Calu3 (cell line): ENCODE data around the gene TYRP1. TPM values are rescaled to one million over a fixed set of nuclear protein-coding genes. Genes with fewer than 3 reads are reported as not detected.

ENCODE experiments used
- BruUV-seq: library from RNA; stranded (reverse); fragments of 400-500 nt; replicated peaks from 2 replicates; lab custom pipeline; 2021; lab: Mats Ljungman, UMichigan
- CTCF ChIA-PET: fragments of 300-600 bp; sonication (Branson Sonifier 250); formaldehyde crosslinking; loops from one replicate; lab custom pipeline; 2022; ENCODE audit warnings: antibody characterized with exemption; lab: Charles Lee
- DNase-seq: peaks from one replicate; pipeline ENCODE4 v3.0.0; 2022
- H3K27ac Mint-ChIP-seq: one replicate; pipeline ENCODE4 v1.8.0; 2022; ENCODE audit warnings: mixed read lengths; ENCODE audit not compliant: unreplicated experiment
- H3K27me3 Mint-ChIP-seq: one replicate; pipeline ENCODE4 v1.8.0; 2022; ENCODE audit warnings: mixed read lengths; ENCODE audit not compliant: unreplicated experiment
- H3K36me3 Mint-ChIP-seq: one replicate; pipeline ENCODE4 v1.8.0; 2022; ENCODE audit warnings: mild to moderate bottlenecking, moderate library complexity, mixed read lengths; ENCODE audit not compliant: insufficient read depth, unreplicated experiment
- H3K4me1 Mint-ChIP-seq: one replicate; pipeline ENCODE4 v1.8.0; 2022; ENCODE audit warnings: mild to moderate bottlenecking, low read depth, mixed read lengths; ENCODE audit not compliant: unreplicated experiment
- H3K4me3 Mint-ChIP-seq: one replicate; pipeline ENCODE4 v1.8.0; 2022; ENCODE audit warnings: mild to moderate bottlenecking, low read depth, moderate library complexity, mixed read lengths; ENCODE audit not compliant: unreplicated experiment
- H3K9me3 Mint-ChIP-seq: one replicate; pipeline ENCODE4 v1.8.0; 2022; ENCODE audit warnings: low read depth, mixed read lengths; ENCODE audit not compliant: unreplicated experiment
- CTCF ChIP-seq: fragments of 200-600 bp; IDR thresholded peaks from one replicate; pipeline ENCODE4 v1.8.0; 2022; ENCODE audit warnings: antibody characterized with exemption; ENCODE audit not compliant: unreplicated experiment
- intact Hi-C: fragments of 100-400 bp; cut with micrococcal nuclease; formaldehyde crosslinking; loops from one replicate; pipeline ENCODE4 v1.10.0; 2022; ENCODE audit not compliant: unreplicated experiment
- total RNA-seq: library from RNA; stranded (reverse); gene quantifications from 2 replicates; pipeline ENCODE4 v1.2.3, GENCODE V29; 2022

TYRP1 gene
- total RNA-seq, 1 experiment from 2014 or later, result not detected

- TF ChIP-seq CTCF, result no peak
- DNase-seq, result no peak
- CTCF ChIA-PET, result no interaction called here
- peaks cover 2% of the 10 kb centered on the region for H3K9me3 Mint-ChIP-seq
- no peak overlapping the region for H3K27ac Mint-ChIP-seq
- intact Hi-C loops, result no loop called here
- H3K27me3 Mint-ChIP-seq, result no peaks in the 10 kb centered on the region
- H3K36me3 Mint-ChIP-seq, result no peaks in the 10 kb centered on the region
- BruUV-seq, result no TSS peak
- H3K4me3 Mint-ChIP-seq, result no peak overlapping the region
- H3K4me1 Mint-ChIP-seq, result no peaks in the 10 kb centered on the region
These were observed 34.5 kb upstream of the TYRP1 start for GRCh38 chr9:12658531-12659209.

GRCh38 chr9:12659220-12659619 lies 34.0 kb upstream of the TYRP1 start:
- Mint-ChIP-seq H3K36me3 (no peaks in the 10 kb centered on the region), H3K4me1 (no peaks in the 10 kb centered on the region), H3K9me3 (peaks cover 2% of the 10 kb centered on the region), H3K4me3 (no peak overlapping the region), H3K27ac (no peak overlapping the region), H3K27me3 (no peaks in the 10 kb centered on the region)
- no TSS peak for BruUV-seq
- TF ChIP-seq CTCF, result no peak
- CTCF ChIA-PET, result no interaction called here
- intact Hi-C loops, result no loop called here
- no peak for DNase-seq

- Mint-ChIP-seq H3K4me1 (no peaks in the 10 kb centered on the region), H3K9me3 (no peaks in the 10 kb centered on the region), H3K4me3 (no peak overlapping the region), H3K27ac (no peak overlapping the region), H3K36me3 (no peaks in the 10 kb centered on the region), H3K27me3 (no peaks in the 10 kb centered on the region)
- intact Hi-C loops, result no loop called here
- CTCF ChIA-PET, result no interaction called here
- DNase-seq, result no peak
- no peak for TF ChIP-seq CTCF
- BruUV-seq, result no TSS peak
These were observed 26.4 kb upstream of the TYRP1 start for GRCh38 chr9:12666813-12667212.

- DNase-seq, result no peak
- BruUV-seq, result no TSS peak
- TF ChIP-seq CTCF, result no peak
- H3K27ac Mint-ChIP-seq, result no peak overlapping the region
- intact Hi-C loops, result no loop called here
- CTCF ChIA-PET, result no interaction called here
- no peaks in the 10 kb centered on the region for H3K4me1 Mint-ChIP-seq
- H3K36me3 Mint-ChIP-seq, result no peaks in the 10 kb centered on the region
- H3K9me3 Mint-ChIP-seq, result no peaks in the 10 kb centered on the region
- H3K4me3 Mint-ChIP-seq, result no peak overlapping the region
- H3K27me3 Mint-ChIP-seq, result no peaks in the 10 kb centered on the region
These were observed 25.3 kb upstream of the TYRP1 start for GRCh38 chr9:12667892-12668291.
